HepG2 (cell line): ENCODE measurements around the gene TTC31. TPM values are rescaled to one million over a fixed set of nuclear protein-coding genes. Genes with fewer than 3 reads are reported as not detected.

Experiments
- ATAC-seq: fragments of 200-7000 bp; cut with Tn5 transposase; 3 replicates; pipeline ENCODE4 v1.9.1; 2020; ENCODE audit warnings: mild to moderate bottlenecking, moderate library complexity
- BruUV-seq: library from RNA; stranded (reverse); fragments of 400-500 nt; replicated peaks from 2 replicates; lab custom pipeline; 2021; lab: Mats Ljungman, UMichigan
- CTCF ChIA-PET: fragments of 300-600 bp; formaldehyde crosslinking; extraction: SDS; loops from one replicate; lab custom pipeline; 2021; ENCODE audit warnings: low total read pairs, inconsistent platforms, low intra/inter-chr PET ratio; lab: Yijun Ruan, JAX
- POLR2A ChIA-PET: fragments of 350-600 bp; sonication (Branson Sonifier 250); formaldehyde crosslinking; loops from one replicate; lab custom pipeline; 2020; ENCODE audit warnings: antibody characterized with exemption, inconsistent platforms; lab: Yijun Ruan, JAX
- DNase-seq: peaks from one replicate; pipeline ENCODE4 v3.0.0-alpha.2; 2015; ENCODE audit warnings: low spot score
- FAIRE-seq: peaks from 3 replicates; lab custom pipeline; 2011; peaks lifted over from hg19 to GRCh38; lab: Jason Lieb, UNC
- H2AFZ ChIP-seq: one replicate; pipeline ENCODE4 v1.6.1; 2011; ENCODE audit warnings: low read length, inconsistent platforms
- H3K27ac ChIP-seq: fragments of 300-600 bp; 3 replicates; pipeline ENCODE4 v1.8.0; 2011; ENCODE audit warnings: mixed run types, mild to moderate bottlenecking, mixed read lengths, low read length, inconsistent platforms; ENCODE audit not compliant: insufficient read depth; ENCODE audit errors: extremely low read length
- H3K27me3 ChIP-seq, 2 experiments: fragments of 200-600 bp in 1 of 2; 2 replicates in 1 of 2; 3 replicates in 1 of 2; pipeline versions ENCODE4 v1.6.0 to v1.8.0; 2011; ENCODE audit warnings: low read length in 2 of 2, mild to moderate bottlenecking in 2 of 2, moderate library complexity in 2 of 2, inconsistent platforms in 1 of 2; ENCODE audit not compliant: insufficient read depth in 2 of 2, control insufficient read depth in 1 of 2
- H3K36me3 ChIP-seq, 2 experiments: fragments of 200-600 bp in 1 of 2; replicated peaks in 1 of 2; 2 replicates in 1 of 2; 3 replicates in 1 of 2; pipeline versions ENCODE4 v1.5.1 to v1.8.0; 2011; ENCODE audit warnings: low read length in 2 of 2, inconsistent platforms in 1 of 2; ENCODE audit not compliant: insufficient read depth in 2 of 2, control insufficient read depth in 1 of 2
- H3K4me1 ChIP-seq: 2 replicates; pipeline ENCODE4 v1.5.1; 2012; ENCODE audit warnings: low read length, inconsistent platforms; ENCODE audit not compliant: insufficient read depth
- H3K4me2 ChIP-seq: 2 replicates; pipeline ENCODE4 v1.6.0; 2011; ENCODE audit warnings: low read depth, low read length, inconsistent platforms
- H3K4me3 ChIP-seq, 3 experiments: fragments of 200-600 bp in 1 of 3; sonication (generic), shearing (Covaris generic) in 1 of 3; replicated peaks in 1 of 3; 2 replicates each; pipeline ENCODE4 v1.5.1; 2011 to 2016; ENCODE audit warnings: low read length in 3 of 3, inconsistent platforms in 2 of 3, low read depth in 2 of 3, mild to moderate bottlenecking in 2 of 3, control low read depth in 1 of 3, mixed read lengths in 1 of 3; ENCODE audit not compliant: insufficient read depth in 1 of 3
- H3K79me2 ChIP-seq: one replicate; pipeline ENCODE4 v1.6.1; 2011; ENCODE audit warnings: low read length, inconsistent platforms; ENCODE audit not compliant: insufficient read depth
- H3K9ac ChIP-seq: 2 replicates; pipeline ENCODE4 v1.6.0; 2011; ENCODE audit warnings: mild to moderate bottlenecking, low read depth, low read length, inconsistent platforms; ENCODE audit not compliant: insufficient read depth
- H3K9me3 ChIP-seq: 2 replicates; pipeline ENCODE4 v1.5.1; 2012; ENCODE audit warnings: mild to moderate bottlenecking, low read length
- H4K20me1 ChIP-seq: 2 replicates; pipeline ENCODE4 v1.6.0; 2011; ENCODE audit warnings: inconsistent platforms, mild to moderate bottlenecking, low read length, moderate library complexity; ENCODE audit not compliant: insufficient read depth
- FOXA1 ChIP-seq, 2 experiments: fragments of 450-650 bp in 1 of 2; sonication (generic) in 1 of 2; formaldehyde crosslinking in 1 of 2; IDR thresholded peaks; 2 replicates each; pipeline versions ENCODE4 v1.4.0 to v1.6.1; 2016 to 2020; ENCODE audit warnings: missing genetic modification reagents in 1 of 2
- KDM1A ChIP-seq: IDR thresholded peaks from 2 replicates; pipeline ENCODE4 v1.6.1; 2016; ENCODE audit warnings: missing compliant biosample characterization
- KMT2A ChIP-seq: sonication (generic); formaldehyde crosslinking; IDR thresholded peaks from 2 replicates; pipeline ENCODE4 v1.4.0; 2020; ENCODE audit warnings: missing genetic modification reagents
- NFKB2 ChIP-seq: sonication (generic); formaldehyde crosslinking; IDR thresholded peaks from 2 replicates; pipeline ENCODE4 v1.4.0; 2020; ENCODE audit warnings: missing genetic modification reagents, borderline replicate concordance
- NONO ChIP-seq, 2 experiments: fragments of 450-650 bp in 1 of 2; sonication (generic) in 1 of 2; formaldehyde crosslinking in 1 of 2; IDR thresholded peaks in 1 of 2; conservative IDR thresholded peaks in 1 of 2; 2 replicates each; pipeline versions ENCODE4 v1.6.1 to v1.8.0; 2017 to 2022; ENCODE audit warnings: mild to moderate bottlenecking in 1 of 2, missing genetic modification reagents in 1 of 2, moderate library complexity in 1 of 2
- NR3C1 ChIP-seq: sonication (generic); formaldehyde crosslinking; IDR thresholded peaks from 2 replicates; pipeline ENCODE4 v1.4.0; 2020; ENCODE audit warnings: missing genetic modification reagents
- ZBTB1 ChIP-seq: sonication (generic); formaldehyde crosslinking; IDR thresholded peaks from 2 replicates; pipeline ENCODE4 v1.4.0; 2020; ENCODE audit warnings: missing genetic modification reagents, borderline replicate concordance
- ZKSCAN1 ChIP-seq: fragments of 150-350 bp; IDR thresholded peaks from 2 replicates; pipeline ENCODE4 v1.6.1; 2014; ENCODE audit warnings: low read length
- ZNF121 ChIP-seq: sonication (generic); formaldehyde crosslinking; IDR thresholded peaks from 2 replicates; pipeline ENCODE4 v1.5.0; 2020; ENCODE audit warnings: mild to moderate bottlenecking, missing genetic modification reagents
- ZNF225 ChIP-seq: sonication (generic); formaldehyde crosslinking; IDR thresholded peaks from 2 replicates; pipeline ENCODE4 v1.4.0; 2020; ENCODE audit warnings: mild to moderate bottlenecking, missing genetic modification reagents
- ZNF260 ChIP-seq: sonication (generic); formaldehyde crosslinking; IDR thresholded peaks from 2 replicates; pipeline ENCODE4 v1.4.0; 2020; ENCODE audit warnings: missing genetic modification reagents, low read depth, mild to moderate bottlenecking, borderline replicate concordance
- ZNF383 ChIP-seq: sonication (generic); formaldehyde crosslinking; IDR thresholded peaks from 2 replicates; pipeline ENCODE4 v1.4.0; 2020; ENCODE audit warnings: missing genetic modification reagents, mild to moderate bottlenecking, borderline replicate concordance
- ZNF430 ChIP-seq: sonication (generic); formaldehyde crosslinking; IDR thresholded peaks from 2 replicates; pipeline ENCODE4 v1.9.0; 2021; ENCODE audit warnings: mild to moderate bottlenecking, missing genetic modification reagents
- ZNF674 ChIP-seq: sonication (generic); formaldehyde crosslinking; IDR thresholded peaks from 2 replicates; pipeline ENCODE4 v1.5.0; 2020; ENCODE audit warnings: low read depth, mild to moderate bottlenecking, missing genetic modification reagents
- ZNF749 ChIP-seq: sonication (generic); formaldehyde crosslinking; IDR thresholded peaks from 2 replicates; pipeline ENCODE4 v1.8.0; 2022; ENCODE audit warnings: mild to moderate bottlenecking, missing genetic modification reagents, moderate library complexity, borderline replicate concordance
- ZNF766 ChIP-seq: sonication (generic); formaldehyde crosslinking; IDR thresholded peaks from 2 replicates; pipeline ENCODE4 v1.5.0; 2020; ENCODE audit warnings: missing genetic modification reagents, borderline replicate concordance
- ZNF792 ChIP-seq: IDR thresholded peaks from 2 replicates; pipeline ENCODE4 v1.6.1; 2016
- ZSCAN29 ChIP-seq: sonication (generic); formaldehyde crosslinking; conservative IDR thresholded peaks from 2 replicates; pipeline ENCODE4 v1.4.0; 2020; ENCODE audit warnings: mild to moderate bottlenecking, missing genetic modification reagents
- WGBS: methylation state at CpG from one replicate; pipeline ENCODE4 v1.1.6; 2017; ENCODE audit warnings: low lambda C conversion rate; 5-methylcytosine and 5-hydroxymethylcytosine counted together
- in situ Hi-C: cut with HindIII; loops from 2 replicates; pipeline ENCODE4 v1.10.0; 2017; ENCODE audit warnings: low pct_unique_long_range_greater_than_20kb; ENCODE audit not compliant: extremely low pct_ligation_motif_present
- intact Hi-C: fragments of 100-400 bp; cut with micrococcal nuclease; formaldehyde crosslinking; loops from one replicate; pipeline ENCODE4 v1.10.0; 2022; ENCODE audit not compliant: unreplicated experiment
- polyA plus RNA-seq, 8 experiments: library from polyadenylated mRNA; depleted of rRNA in 3 of 8; stranded (reverse) in 7 of 8; unstranded in 1 of 8; fragments of >200 nt; fragmentation: Illumina TruSeq in 4 of 8; extraction: Trizol in 4 of 8; gene quantifications; 2 replicates each; pipeline versions ENCODE4 v1.2.1 to v1.2.3, GENCODE V29; 2011 to 2016; ENCODE audit warnings: low read depth in 4 of 8, missing spikeins in 1 of 8, mixed read lengths in 1 of 8; ENCODE audit not compliant: insufficient read depth in 1 of 8
- total RNA-seq, 5 experiments: library from RNA; depleted of rRNA; stranded (reverse); fragments of >200 nt; fragmentation: Illumina TruSeq; extraction: Trizol; gene quantifications; 2 replicates each; pipeline ENCODE4 v1.2.3, GENCODE V29; 2016; ENCODE audit warnings: low read depth in 1 of 5
- TF ChIP-seq, protein P1 (sequence below): sonication (generic); formaldehyde crosslinking; IDR thresholded peaks from 2 replicates; pipeline ENCODE4 v1.4.0; 2020; ENCODE audit warnings: missing genetic modification reagents
- TF ChIP-seq, protein P2 (sequence below): sonication (generic); formaldehyde crosslinking; IDR thresholded peaks from 2 replicates; pipeline ENCODE4 v1.8.1; 2023; ENCODE audit warnings: mild to moderate bottlenecking, moderate library complexity, missing genetic modification reagents
- TF ChIP-seq, protein P3 (sequence below): sonication (generic); formaldehyde crosslinking; IDR thresholded peaks from 2 replicates; pipeline ENCODE4 v1.8.0; 2022; ENCODE audit warnings: missing genetic modification reagents, low read depth, mild to moderate bottlenecking, borderline replicate concordance

The TTC31 gene
- total and polyA plus RNA-seq, 2 of the 13 experiments (the other 11 are each of a cell fraction or from before 2014, with no cell fraction given) = 28.3 to 39.5 TPM

- DNase-seq (no peak), ATAC-seq (peak; percentile 57), FAIRE-seq (no peak)
- in situ Hi-C loops = loop anchor here (5.0 kb wide), 1 partner anchor 100 kb away; no protein-coding TSS in a partner anchor
- Histone ChIP-seq H3K4me2 (peak overlapping the region; percentile 78), H3K9me3 (no peaks in the 10 kb centered on the region), H3K79me2 (peaks cover 48% of the 10 kb centered on the region), H3K4me1 (peaks cover 71% of the 10 kb centered on the region), H3K36me3 (peaks cover 2 to 14% of the 10 kb centered on the region in 2 experiments; a peak in 4 of 5 replicates), H3K27me3 (no peaks in the 10 kb centered on the region; a peak in 1 of 5 replicates), H3K4me3 (peak overlapping the region; percentile 82 to 87 (median 83)), H3K9ac (peak overlapping the region; percentile 91), H3K27ac (peak overlapping the region; percentile 89), H4K20me1 (no peaks in the 10 kb centered on the region), H2AFZ (no peak overlapping the region)
- POLR2A ChIA-PET = interaction anchor here (0.6 to 20.6 kb wide), 21 partner anchors 7 to 358 kb away, joined by 3 to 795 read pairs (median 13); partner anchors contain the start of genes AUP1, C2orf81, DQX1 and HTRA2
- CTCF ChIA-PET = interaction anchor here (1.0 to 2.4 kb wide), 7 partner anchors 17 to 105 kb away, joined by 3 to 20 read pairs (median 10); partner anchors contain the start of genes AUP1, HTRA2, INO80B and MOGS
- BruUV-seq = TSS peak; percentile 76
- intact Hi-C loops = no loop called here
- 1% methylated on average over 49 of the region's 80 CpGs for whole genome bisulfite sequencing
- no peak; the same call in 1 of the 2 replicates for TF ChIP-seq ZSCAN29 (CRISPR knock-in tag)
- peak; percentile 87; the same call in 1 of the 2 replicates for TF ChIP-seq ZNF225 (CRISPR knock-in tag)
- no peak for TF ChIP-seq ZNF766 (CRISPR knock-in tag)
- TF ChIP-seq, protein P1, sequence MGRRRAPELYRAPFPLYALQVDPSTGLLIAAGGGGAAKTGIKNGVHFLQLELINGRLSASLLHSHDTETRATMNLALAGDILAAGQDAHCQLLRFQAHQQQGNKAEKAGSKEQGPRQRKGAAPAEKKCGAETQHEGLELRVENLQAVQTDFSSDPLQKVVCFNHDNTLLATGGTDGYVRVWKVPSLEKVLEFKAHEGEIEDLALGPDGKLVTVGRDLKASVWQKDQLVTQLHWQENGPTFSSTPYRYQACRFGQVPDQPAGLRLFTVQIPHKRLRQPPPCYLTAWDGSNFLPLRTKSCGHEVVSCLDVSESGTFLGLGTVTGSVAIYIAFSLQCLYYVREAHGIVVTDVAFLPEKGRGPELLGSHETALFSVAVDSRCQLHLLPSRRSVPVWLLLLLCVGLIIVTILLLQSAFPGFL (CRISPR knock-in tag) = 0 out of 2 replicates have a peak, but pooled peaks have one; percentile 18
- no peak; the same call in 1 of the 2 replicates for TF ChIP-seq KDM1A (CRISPR knock-in tag)
- no peak for TF ChIP-seq NONO (IDR thresholded peaks at IDR 0.05)
- TF ChIP-seq NONO (CRISPR knock-in tag; conservative IDR thresholded peaks at IDR 0.05) = no peak
- no peak for TF ChIP-seq FOXA1 (IDR thresholded peaks at IDR 0.05)
- TF ChIP-seq FOXA1 (CRISPR knock-in tag; IDR thresholded peaks at IDR 0.05) = no peak; the same call in 1 of the 2 replicates
- no peak for TF ChIP-seq NR3C1 (CRISPR knock-in tag)
- no peak for TF ChIP-seq ZNF430
- TF ChIP-seq ZNF121 (CRISPR knock-in tag) = peak; percentile 38; the same call in 1 of the 2 replicates
- TF ChIP-seq ZNF749 (CRISPR knock-in tag) = no peak; the same call in none of the 2 replicates
- no peak for TF ChIP-seq ZKSCAN1
- TF ChIP-seq ZNF792 (CRISPR knock-in tag) = 0 out of 2 replicates have a peak, but pooled peaks have one; percentile 34
- 0 out of 2 replicates have a peak, but pooled peaks have one; percentile 86 for TF ChIP-seq ZNF674 (CRISPR knock-in tag)
- TF ChIP-seq ZBTB1 (CRISPR knock-in tag) = 0 out of 2 replicates have a peak, but pooled peaks have one; percentile 7
- peak; percentile 67; the same call in 1 of the 2 replicates for TF ChIP-seq ZNF383 (CRISPR knock-in tag)
- no peak for TF ChIP-seq ZNF260 (CRISPR knock-in tag)
- TF ChIP-seq NFKB2 (CRISPR knock-in tag) = peak; percentile 60
- TF ChIP-seq, protein P2, sequence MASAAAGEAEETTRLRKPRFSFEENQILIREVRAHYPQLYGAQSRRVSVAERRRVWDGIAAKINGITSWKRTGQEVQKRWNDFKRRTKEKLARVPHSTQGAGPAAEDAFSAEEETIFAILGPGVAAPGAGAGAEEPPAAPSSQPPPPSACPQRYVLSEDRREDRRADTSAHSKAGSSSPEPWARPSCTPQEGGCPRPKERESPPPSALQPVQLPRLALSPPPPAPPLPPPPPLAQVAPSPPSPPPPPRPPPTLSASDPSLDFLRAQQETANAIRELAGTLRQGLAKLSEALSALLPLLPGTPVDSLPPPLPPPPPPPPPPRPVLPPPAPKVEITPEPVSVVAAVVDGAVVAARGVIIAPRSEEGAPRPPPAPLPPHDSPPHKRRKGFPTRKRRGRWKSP (CRISPR knock-in tag) = no peak
- no peak; the same call in 1 of the 2 replicates for TF ChIP-seq KMT2A
- TF ChIP-seq, protein P3, sequence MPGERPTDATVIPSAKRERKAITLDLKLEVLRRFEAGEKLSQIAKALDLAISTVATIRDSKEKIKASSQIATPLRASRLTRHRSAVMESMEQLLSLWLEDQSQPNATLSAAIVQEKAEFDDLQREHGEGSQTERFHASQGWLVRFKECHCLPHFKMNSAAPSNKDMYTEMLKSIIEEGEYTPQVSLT = no peak
Observed at GRCh38 chr2:74481961-74482800, 700 bp upstream of the TTC31 start.
